HEK293T (cell line): Measurements from ENCODE around the gene ZNF81.
"Not testable (repeated sequence)": the region's sequence is repeated elsewhere in the genome, so short reads cannot be mapped to it uniquely, and the experiment has no call there.

Experiments used
- CTCF ChIA-PET: fragments of 350-600 bp; formaldehyde crosslinking; extraction: SDS; loops from one replicate; lab custom pipeline; 2021; ENCODE audit warnings: antibody characterized with exemption, inconsistent platforms; lab: Yijun Ruan, JAX
- POLR2A ChIA-PET: fragments of 350-600 bp; formaldehyde crosslinking; extraction: SDS; loops from one replicate; lab custom pipeline; 2020; ENCODE audit warnings: antibody characterized with exemption, inconsistent platforms; lab: Yijun Ruan, JAX
- DNase-seq: peaks from one replicate; pipeline ENCODE4 v3.0.0; 2012; ENCODE audit warnings: mixed read lengths; ENCODE audit errors: extremely low spot score
- ARNT ChIP-seq: fragments of 450-650 bp; IDR thresholded peaks from 2 replicates; pipeline ENCODE4 v1.6.1; 2017; ENCODE audit warnings: mild to moderate bottlenecking
- BHLHE40 ChIP-seq: fragments of 450-650 bp; IDR thresholded peaks from 2 replicates; pipeline ENCODE4 v1.6.1; 2016; ENCODE audit warnings: mild to moderate bottlenecking, moderate library complexity, borderline replicate concordance
- CTBP1 ChIP-seq: fragments of 450-650 bp; IDR thresholded peaks from 2 replicates; pipeline ENCODE4 v1.6.1; 2016; ENCODE audit warnings: borderline replicate concordance
- ELF4 ChIP-seq: fragments of 450-650 bp; IDR thresholded peaks from 2 replicates; pipeline ENCODE4 v1.6.1; 2017; ENCODE audit warnings: antibody characterized with exemption
- FOXA1 ChIP-seq: fragments of 450-650 bp; IDR thresholded peaks from 2 replicates; pipeline ENCODE4 v1.6.1; 2016; ENCODE audit warnings: mild to moderate bottlenecking
- FOXK2 ChIP-seq: fragments of 450-650 bp; IDR thresholded peaks from 2 replicates; pipeline ENCODE4 v1.6.1; 2016; ENCODE audit warnings: mild to moderate bottlenecking
- FOXM1 ChIP-seq: fragments of 450-650 bp; IDR thresholded peaks from 2 replicates; pipeline ENCODE4 v1.6.1; 2017; ENCODE audit warnings: mild to moderate bottlenecking, borderline replicate concordance
- HDGF ChIP-seq: fragments of 450-650 bp; IDR thresholded peaks from 2 replicates; pipeline ENCODE4 v1.6.1; 2017; ENCODE audit warnings: antibody characterized with exemption, borderline replicate concordance
- L3MBTL2 ChIP-seq: fragments of 450-650 bp; conservative IDR thresholded peaks from 2 replicates; pipeline ENCODE4 v1.6.1; 2016; ENCODE audit warnings: mild to moderate bottlenecking
- LEF1 ChIP-seq: fragments of 450-650 bp; IDR thresholded peaks from 2 replicates; pipeline ENCODE4 v1.6.1; 2017; ENCODE audit warnings: mild to moderate bottlenecking, borderline replicate concordance
- NFRKB ChIP-seq: fragments of 450-650 bp; IDR thresholded peaks from 2 replicates; pipeline ENCODE4 v1.6.1; 2016; ENCODE audit warnings: mild to moderate bottlenecking, moderate library complexity
- PKNOX1 ChIP-seq: fragments of 450-650 bp; IDR thresholded peaks from 2 replicates; pipeline ENCODE4 v1.6.1; 2016
- SP1 ChIP-seq: fragments of 450-650 bp; IDR thresholded peaks from 2 replicates; pipeline ENCODE4 v1.6.1; 2017
- SUZ12 ChIP-seq: fragments of 450-650 bp; IDR thresholded peaks from 2 replicates; pipeline ENCODE4 v1.6.1; 2016; ENCODE audit warnings: mild to moderate bottlenecking
- TARDBP ChIP-seq: fragments of 450-650 bp; IDR thresholded peaks from 2 replicates; pipeline ENCODE4 v1.6.1; 2016
- ZNF384 ChIP-seq: fragments of 450-650 bp; IDR thresholded peaks from 2 replicates; pipeline ENCODE4 v1.6.1; 2016

ZNF81 gene

GRCh38 chrX:47836164-47837072, at the start of gene ZNF81:
ZNF81 (plus strand) TSS chrX:47836902; CDS start chrX:47846268, 9,366 bp downstream.
- TF ChIP-seq ELF4 = peak; percentile 74
- TF ChIP-seq HDGF = no peak
- TF ChIP-seq PKNOX1 = no peak
- TF ChIP-seq FOXA1 = no peak
- no peak for TF ChIP-seq SUZ12
- peak; percentile 38; the same call in 1 of the 2 replicates for TF ChIP-seq L3MBTL2
- no peak for TF ChIP-seq SP1
- TF ChIP-seq ARNT = no peak
- no peak for TF ChIP-seq ZNF384
- DNase-seq = peak; percentile 88
- ChIA-PET POLR2A (interaction anchor here (0.6 to 1.2 kb wide), 2 partner anchors 184 to 368 kb away, joined by 3 to 5 read pairs; no protein-coding TSS in a partner anchor), CTCF (no interaction called here)

GRCh38 chrX:47796433-47796906, 40.2 kb upstream of the ZNF81 start:
- TF ChIP-seq NFRKB (no peak), HDGF (no peak), FOXM1 (no peak), L3MBTL2 (no peak)
- CTCF ChIA-PET = no interaction called here
- POLR2A ChIA-PET = no interaction called here
- no peak for DNase-seq

GRCh38 chrX:47797084-47797483, 39.6 kb upstream of the ZNF81 start:
- no peak for DNase-seq
- ChIA-PET CTCF (no interaction called here), POLR2A (no interaction called here)
- no peak for TF ChIP-seq ZNF384
- no peak for TF ChIP-seq ELF4
- TF ChIP-seq BHLHE40 = no peak
- TF ChIP-seq NFRKB = no peak
- TF ChIP-seq SP1 = no peak
- TF ChIP-seq LEF1 = no peak
- TF ChIP-seq ARNT = no peak
- no peak for TF ChIP-seq FOXK2
- no peak for TF ChIP-seq HDGF

GRCh38 chrX:47798861-47799260, 37.8 kb upstream of the ZNF81 start:
- CTCF ChIA-PET = no interaction called here

GRCh38 chrX:47802589-47802988, 34.1 kb upstream of the ZNF81 start:
- peak; percentile 33 for DNase-seq
- ChIA-PET POLR2A (no interaction called here), CTCF (no interaction called here)
- TF ChIP-seq TARDBP (no peak), HDGF (no peak), CTBP1 (no peak), LEF1 (no peak), FOXK2 (no peak), L3MBTL2 (no peak), SP1 (no peak), SUZ12 (no peak), FOXA1 (no peak), NFRKB (no peak)

More at GRCh38 chrX:47798861-47799260, 37.8 kb upstream of the ZNF81 start:
- POLR2A ChIA-PET = no interaction called here
- TF ChIP-seq BHLHE40 = no peak
- TF ChIP-seq ZNF384 = no peak
- no peak for TF ChIP-seq PKNOX1
- no peak for TF ChIP-seq FOXM1
- TF ChIP-seq CTBP1 = no peak
- TF ChIP-seq HDGF = no peak
- no peak for TF ChIP-seq ARNT
- no peak for TF ChIP-seq SUZ12
- no peak for TF ChIP-seq ELF4
- no peak for TF ChIP-seq L3MBTL2
- no peak for TF ChIP-seq NFRKB
- TF ChIP-seq LEF1 = no peak
- no peak for TF ChIP-seq SP1
- TF ChIP-seq FOXK2 = no peak
- TF ChIP-seq TARDBP = no peak
- no peak for TF ChIP-seq FOXA1
- no peak for DNase-seq

GRCh38 chrX:47803103-47803502, 33.6 kb upstream of the ZNF81 start:
- peak; percentile 39 for DNase-seq
- CTCF ChIA-PET, POLR2A ChIA-PET: not testable (repeated sequence)
- TF ChIP-seq L3MBTL2 = 0 out of 2 replicates have a peak, but pooled peaks have one; percentile 46

- ChIA-PET POLR2A (no interaction called here), CTCF (no interaction called here)
- TF ChIP-seq FOXA1 (no peak), L3MBTL2 (no peak), FOXK2 (no peak), TARDBP (no peak), SP1 (no peak), SUZ12 (no peak), BHLHE40 (no peak), ARNT (no peak), CTBP1 (no peak), LEF1 (no peak), FOXM1 (no peak), ELF4 (no peak), PKNOX1 (no peak), ZNF384 (no peak), HDGF (no peak), NFRKB (no peak)
- DNase-seq = no peak
These were observed 32.4 kb upstream of the ZNF81 start for GRCh38 chrX:47804315-47804714.

- CTCF ChIA-PET, DNase-seq, POLR2A ChIA-PET: not testable (repeated sequence)
These were observed 30.9 kb upstream of the ZNF81 start for GRCh38 chrX:47805844-47806243.

- CTCF ChIA-PET = interaction anchor here (0.9 kb wide), 1 partner anchor 9 kb away, joined by 3 read pairs; no protein-coding TSS in a partner anchor
- POLR2A ChIA-PET, DNase-seq: not testable (repeated sequence)
These were observed 30.1 kb upstream of the ZNF81 start for GRCh38 chrX:47806415-47807271.

GRCh38 chrX:47807272-47807538, 29.5 kb upstream of the ZNF81 start:
- DNase-seq, POLR2A ChIA-PET: not testable (repeated sequence)
- CTCF ChIA-PET = interaction anchor here (0.9 kb wide), 1 partner anchor 8 kb away, joined by 3 read pairs; no protein-coding TSS in a partner anchor
